T-helper 17 cell (primary cell): ENCODE results near the gene CDIP1. TPM values are rescaled to one million over a fixed set of nuclear protein-coding genes. Genes with fewer than 3 reads are reported as not detected.
A peak's percentile ranks its signal among the peaks of the same experiment; 100 is the strongest.

ENCODE experiments used
- ATAC-seq: fragments of 150-1000 bp; cut with Tn5 transposase; 2 replicates; pipeline ENCODE4 v1.10.0; 2021; ENCODE audit warnings: mild to moderate bottlenecking, moderate library complexity
- DNase-seq, 3 donors: peaks; one replicate each; pipeline versions ENCODE4 v3.0.0 to v3.0.0-alpha.2; 2020 to 2021
- H3K9me3 ChIP-seq: one replicate; pipeline ENCODE4 v1.7.0; 2013; ENCODE audit warnings: low read length, mild to moderate bottlenecking; ENCODE audit not compliant: control insufficient read depth, poor library complexity, severe bottlenecking
- H3K27ac Mint-ChIP-seq: one replicate; pipeline ENCODE4 v1.8.0; 2022; ENCODE audit warnings: mild to moderate bottlenecking, moderate library complexity, mixed read lengths
- H3K27me3 Mint-ChIP-seq: one replicate; pipeline ENCODE4 v1.8.0; 2022; ENCODE audit warnings: mixed read lengths
- H3K36me3 Mint-ChIP-seq: one replicate; pipeline ENCODE4 v1.8.0; 2022; ENCODE audit warnings: low read depth, mixed read lengths
- H3K4me1 Mint-ChIP-seq: one replicate; pipeline ENCODE4 v1.8.0; 2022; ENCODE audit warnings: mild to moderate bottlenecking, mixed read lengths
- H3K4me3 Mint-ChIP-seq: one replicate; pipeline ENCODE4 v1.8.0; 2022; ENCODE audit warnings: mild to moderate bottlenecking, moderate library complexity, mixed read lengths
- total RNA-seq, 4 donors: library from RNA in 2 of 4; stranded (reverse) in 2 of 4; gene quantifications; one replicate each; pipeline ENCODE4 v1.2.3 and lab custom pipeline; 2022 to 2026

CDIP1 gene
- total RNA-seq, 2 donors from 2014 or later = 20.2 to 29.5 TPM

DNA sequence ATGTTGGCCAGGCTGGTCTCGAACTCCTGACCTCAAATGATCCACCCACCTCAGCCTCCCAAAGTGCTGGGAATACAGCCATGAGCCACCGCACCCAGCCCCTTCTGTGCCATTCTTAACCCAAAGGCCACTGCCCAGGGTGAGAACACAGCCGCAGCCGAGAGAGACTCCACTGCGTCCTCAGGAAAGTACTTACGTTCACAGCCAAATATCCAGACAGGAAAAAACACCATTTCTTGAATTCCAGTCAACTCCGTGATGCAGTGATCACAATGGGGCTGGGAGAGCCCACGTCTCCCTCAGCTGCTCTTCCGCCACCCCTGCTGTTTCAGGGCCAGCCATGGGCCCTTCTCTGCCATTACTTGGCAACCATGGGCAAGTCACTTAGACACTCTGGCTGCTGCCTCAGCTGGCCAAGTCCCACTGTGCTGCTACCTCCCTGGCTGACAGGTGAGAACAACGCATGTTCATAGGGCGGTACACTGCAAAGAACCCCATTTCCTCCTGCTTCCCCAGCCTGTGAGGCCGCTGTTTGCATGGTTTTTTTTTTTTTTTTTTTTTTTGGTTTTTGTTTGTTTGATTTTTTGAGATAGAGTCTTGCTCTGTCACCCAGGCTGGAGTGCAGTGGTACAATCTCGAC is 4.3 kb downstream of the CDIP1 start:
- peaks cover 4% of the 10 kb centered on the region for H3K36me3 Mint-ChIP-seq
- DNase-seq = no peak
- peaks cover 29% of the 10 kb centered on the region for H3K4me1 Mint-ChIP-seq
- peaks cover 3% of the 10 kb centered on the region for H3K9me3 ChIP-seq
- H3K27me3 Mint-ChIP-seq = no peaks in the 10 kb centered on the region
- no peak overlapping the region for H3K4me3 Mint-ChIP-seq
- peak overlapping the region; percentile 27 for H3K27ac Mint-ChIP-seq
- ATAC-seq = no peak

GRCh38 chr16:4533490-4533889 is 5.1 kb downstream of the CDIP1 start:
- H3K27ac Mint-ChIP-seq = no peak overlapping the region
- H3K4me1 Mint-ChIP-seq = peaks cover 33% of the 10 kb centered on the region
- no peak for DNase-seq
- H3K9me3 ChIP-seq = no peaks in the 10 kb centered on the region
- no peak overlapping the region for H3K4me3 Mint-ChIP-seq
- ATAC-seq = no peak
- H3K36me3 Mint-ChIP-seq = peaks cover 4% of the 10 kb centered on the region
- no peaks in the 10 kb centered on the region for H3K27me3 Mint-ChIP-seq

DNA sequence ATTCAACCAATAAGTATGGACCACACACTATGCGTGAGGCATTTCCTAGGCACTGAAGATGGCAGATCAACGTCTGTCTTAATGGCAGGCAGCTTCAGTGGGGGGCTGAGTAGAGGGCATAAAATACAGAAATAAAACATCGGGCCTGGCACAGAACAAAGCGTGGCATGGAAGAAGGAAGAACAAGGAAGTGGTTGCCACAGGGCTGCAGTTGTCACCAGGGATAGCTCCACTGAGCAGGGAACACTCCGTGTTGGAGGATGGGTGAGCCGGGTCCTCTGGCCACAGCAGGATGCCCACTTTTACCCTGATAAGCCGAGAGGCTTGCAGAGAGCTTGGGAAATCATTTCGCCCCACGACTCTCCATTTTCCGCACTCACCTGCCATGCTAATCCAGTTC is 6.3 kb downstream of the CDIP1 start:
- DNase-seq (no peak), ATAC-seq (no peak)
- no peaks in the 10 kb centered on the region for H3K9me3 ChIP-seq
- peaks cover 29% of the 10 kb centered on the region for H3K4me1 Mint-ChIP-seq
- no peaks in the 10 kb centered on the region for H3K27me3 Mint-ChIP-seq
- H3K27ac Mint-ChIP-seq = peak overlapping the region; percentile 19
- peaks cover 4% of the 10 kb centered on the region for H3K36me3 Mint-ChIP-seq
- H3K4me3 Mint-ChIP-seq = no peak overlapping the region

- Mint-ChIP-seq H3K4me3 (no peak overlapping the region), H3K4me1 (peaks cover 26% of the 10 kb centered on the region), H3K27ac (peak overlapping the region; percentile 19), H3K27me3 (no peaks in the 10 kb centered on the region), H3K36me3 (peaks cover 4% of the 10 kb centered on the region)
- ATAC-seq (no peak), DNase-seq (no peak)
- no peaks in the 10 kb centered on the region for H3K9me3 ChIP-seq
These were observed 6.8 kb downstream of the CDIP1 start for GRCh38 chr16:4531811-4532210.

GRCh38 chr16:4529085-4530060 is 9.2 kb downstream of the CDIP1 start:
- no peak overlapping the region for H3K4me3 Mint-ChIP-seq
- peaks cover 16% of the 10 kb centered on the region for H3K4me1 Mint-ChIP-seq
- peak overlapping the region; percentile 68 for H3K27ac Mint-ChIP-seq
- peak; percentile 70 for ATAC-seq
- no peak for DNase-seq
- peaks cover 4% of the 10 kb centered on the region for H3K36me3 Mint-ChIP-seq
- no peaks in the 10 kb centered on the region for H3K9me3 ChIP-seq
- no peaks in the 10 kb centered on the region for H3K27me3 Mint-ChIP-seq

DNA sequence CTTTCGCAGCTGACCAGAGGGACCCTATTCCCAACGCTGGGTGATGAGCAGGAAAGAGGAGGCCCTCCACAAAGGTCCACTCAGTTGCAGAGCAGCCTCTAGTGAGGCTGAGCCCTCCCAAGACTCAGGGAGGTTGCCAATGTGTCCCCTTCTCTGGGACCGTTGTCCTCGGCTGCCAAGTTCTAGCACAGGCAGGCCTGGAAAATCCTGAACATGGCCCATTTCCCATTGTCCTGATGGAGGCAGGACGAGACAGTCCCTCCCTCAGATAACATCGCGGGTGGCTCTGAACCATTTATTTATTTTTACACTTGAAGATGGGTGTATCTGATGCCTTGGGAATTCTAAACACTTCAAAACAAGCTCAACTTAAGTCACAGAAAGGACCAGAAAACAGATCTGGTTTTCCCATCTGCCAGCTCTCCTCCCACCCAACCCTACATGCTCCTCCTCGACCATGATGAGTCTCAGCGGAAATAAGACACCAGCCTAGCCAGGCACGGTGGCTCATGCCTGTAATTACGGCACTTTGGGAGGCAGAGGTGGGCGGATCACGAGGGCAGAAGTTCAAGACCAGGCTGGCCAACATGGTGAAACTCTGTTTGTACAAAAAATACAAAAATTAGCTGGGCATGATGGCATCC is 12.8 kb downstream of the CDIP1 start:
- H3K4me1 Mint-ChIP-seq = peaks cover 22% of the 10 kb centered on the region
- DNase-seq (no peak), ATAC-seq (no peak)
- H3K9me3 ChIP-seq = no peaks in the 10 kb centered on the region
- peak overlapping the region; percentile 54 for H3K27ac Mint-ChIP-seq
- H3K36me3 Mint-ChIP-seq = no peaks in the 10 kb centered on the region
- H3K4me3 Mint-ChIP-seq = no peak overlapping the region
- no peaks in the 10 kb centered on the region for H3K27me3 Mint-ChIP-seq

- no peak for DNase-seq
- H3K9me3 ChIP-seq = no peaks in the 10 kb centered on the region
- Mint-ChIP-seq H3K4me3 (no peak overlapping the region), H3K27ac (peak overlapping the region; percentile 54), H3K36me3 (no peaks in the 10 kb centered on the region), H3K4me1 (peaks cover 20% of the 10 kb centered on the region), H3K27me3 (no peaks in the 10 kb centered on the region)
- ATAC-seq = no peak
These were observed 13.5 kb downstream of the CDIP1 start for GRCh38 chr16:4525069-4525468.

GRCh38 chr16:4524571-4524970 is 14.0 kb downstream of the CDIP1 start:
- DNase-seq (no peak), ATAC-seq (no peak)
- H3K27ac Mint-ChIP-seq = peak overlapping the region; percentile 54
- no peaks in the 10 kb centered on the region for H3K27me3 Mint-ChIP-seq
- no peaks in the 10 kb centered on the region for H3K36me3 Mint-ChIP-seq
- no peaks in the 10 kb centered on the region for H3K9me3 ChIP-seq
- H3K4me1 Mint-ChIP-seq = peaks cover 18% of the 10 kb centered on the region
- no peak overlapping the region for H3K4me3 Mint-ChIP-seq

DNA sequence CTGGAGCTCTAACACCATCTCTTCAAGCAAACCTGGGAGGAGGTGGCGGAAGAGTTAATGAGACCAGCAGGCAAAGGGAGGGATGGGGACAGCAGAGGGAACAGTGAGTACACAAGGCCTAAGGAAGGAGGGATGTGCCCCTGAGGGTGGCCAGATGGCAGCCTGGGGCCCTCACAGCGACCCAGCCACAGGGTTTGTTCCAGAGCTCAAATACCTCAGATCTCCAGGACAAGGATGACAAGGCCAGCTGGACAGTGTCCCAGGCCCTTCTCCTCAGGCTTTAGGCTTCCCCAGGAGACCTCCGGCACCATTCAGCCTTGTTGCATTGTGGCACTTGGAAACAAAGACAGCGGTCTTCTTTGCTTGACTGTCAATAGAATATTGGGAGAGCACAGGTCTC is 14.9 kb downstream of the CDIP1 start:
- Mint-ChIP-seq H3K4me3 (no peak overlapping the region), H3K27ac (peak overlapping the region; percentile 54)
- ATAC-seq = no peak

GRCh38 chr16:4522051-4522581 is 16.5 kb downstream of the CDIP1 start:
- DNase-seq = no peak
- H3K27ac Mint-ChIP-seq = no peak overlapping the region
- no peaks in the 10 kb centered on the region for H3K36me3 Mint-ChIP-seq
- no peak overlapping the region for H3K4me3 Mint-ChIP-seq
- H3K4me1 Mint-ChIP-seq = peaks cover 11% of the 10 kb centered on the region
- no peaks in the 10 kb centered on the region for H3K27me3 Mint-ChIP-seq
- H3K9me3 ChIP-seq = no peaks in the 10 kb centered on the region
- ATAC-seq = no peak

More for the DNA sequence above, 14.9 kb downstream of the CDIP1 start:
- no peak for DNase-seq
- no peaks in the 10 kb centered on the region for H3K27me3 Mint-ChIP-seq
- no peaks in the 10 kb centered on the region for H3K36me3 Mint-ChIP-seq
- H3K9me3 ChIP-seq = no peaks in the 10 kb centered on the region
- H3K4me1 Mint-ChIP-seq = peaks cover 11% of the 10 kb centered on the region

GRCh38 chr16:4520913-4521312 is 17.7 kb downstream of the CDIP1 start:
- no peak for ATAC-seq
- no peaks in the 10 kb centered on the region for H3K36me3 Mint-ChIP-seq
- peaks cover 17% of the 10 kb centered on the region for H3K4me1 Mint-ChIP-seq
- H3K27ac Mint-ChIP-seq = no peak overlapping the region
- H3K4me3 Mint-ChIP-seq = no peak overlapping the region
- no peaks in the 10 kb centered on the region for H3K27me3 Mint-ChIP-seq
- no peaks in the 10 kb centered on the region for H3K9me3 ChIP-seq
- no peak for DNase-seq

DNA sequence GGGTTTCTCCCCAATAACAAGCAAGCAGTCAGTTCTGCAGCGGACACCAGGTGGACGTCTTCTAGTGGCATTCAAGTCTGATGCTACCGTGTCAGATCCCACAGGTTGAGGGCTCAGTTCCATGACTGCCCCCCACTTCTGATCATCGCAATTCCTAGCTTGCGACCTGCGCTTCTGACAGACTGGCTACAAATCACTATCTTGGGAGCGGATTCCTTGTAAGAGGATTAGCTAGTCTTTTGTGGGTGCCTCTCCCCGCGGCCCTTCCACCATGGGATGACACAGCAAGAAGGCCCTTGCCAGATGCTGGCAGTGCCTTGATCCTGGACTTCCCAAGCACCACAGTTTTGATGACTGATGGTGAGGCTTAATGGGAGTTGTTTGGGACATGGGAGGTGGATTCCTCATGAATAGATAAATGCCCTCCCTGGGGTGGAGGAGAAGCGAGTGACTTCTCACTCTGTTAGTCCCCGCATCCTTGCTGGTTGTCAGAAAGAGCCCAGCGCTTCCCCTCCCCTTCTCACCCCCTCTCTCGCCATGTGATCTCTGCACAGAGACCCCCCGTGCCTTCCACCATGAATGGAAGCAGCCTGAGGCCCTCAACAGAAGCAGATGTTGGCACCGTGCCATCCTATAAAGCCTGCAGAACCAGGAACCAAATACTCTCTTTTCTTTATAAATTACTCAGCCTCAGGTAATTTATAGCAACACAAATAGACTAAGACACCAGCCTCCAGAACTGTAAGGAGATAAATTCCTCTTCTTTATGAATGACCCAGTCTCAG is 19.1 kb downstream of the CDIP1 start:
- DNase-seq = no peak
- no peak overlapping the region for H3K27ac Mint-ChIP-seq
- no peaks in the 10 kb centered on the region for H3K9me3 ChIP-seq
- H3K4me1 Mint-ChIP-seq = peaks cover 30% of the 10 kb centered on the region
- no peaks in the 10 kb centered on the region for H3K36me3 Mint-ChIP-seq
- H3K27me3 Mint-ChIP-seq = no peaks in the 10 kb centered on the region
- ATAC-seq = no peak
- no peak overlapping the region for H3K4me3 Mint-ChIP-seq
